Stimulated activated naive CD8-positive, alpha-beta T cell treated with anti-CD3 and anti-CD28 coated beads, Interleukin-15, amount 100 ng/mL, for 72 hours (primary cell): ENCODE data around the gene EXOC3L4.

Source experiments
- ATAC-seq: fragments of 150-1000 bp; cut with Tn5 transposase; 2 replicates; pipeline ENCODE4 v1.10.0; 2021; ENCODE audit warnings: mild to moderate bottlenecking, moderate library complexity
- DNase-seq, 2 donors: peaks; one replicate each; pipeline ENCODE4 v3.0.0; 2021 to 2022
- H3K27ac Mint-ChIP-seq, 2 donors: one replicate each; pipeline ENCODE4 v1.8.0; 2022; ENCODE audit warnings: mild to moderate bottlenecking in 2 of 2, mixed read lengths in 2 of 2, moderate library complexity in 2 of 2
- H3K27me3 Mint-ChIP-seq: one replicate; pipeline ENCODE4 v1.8.0; 2022; ENCODE audit warnings: mixed read lengths
- H3K4me1 Mint-ChIP-seq: one replicate; pipeline ENCODE4 v1.8.0; 2022; ENCODE audit warnings: mild to moderate bottlenecking, mixed read lengths
- H3K4me3 Mint-ChIP-seq, 2 donors: one replicate each; pipeline ENCODE4 v1.8.0; 2022; ENCODE audit warnings: mild to moderate bottlenecking in 2 of 2, mixed read lengths in 2 of 2, moderate library complexity in 1 of 2
- H3K9me3 Mint-ChIP-seq, 2 donors: one replicate each; pipeline ENCODE4 v1.8.0; 2022; ENCODE audit warnings: mixed read lengths in 2 of 2

The EXOC3L4 gene

DNA sequence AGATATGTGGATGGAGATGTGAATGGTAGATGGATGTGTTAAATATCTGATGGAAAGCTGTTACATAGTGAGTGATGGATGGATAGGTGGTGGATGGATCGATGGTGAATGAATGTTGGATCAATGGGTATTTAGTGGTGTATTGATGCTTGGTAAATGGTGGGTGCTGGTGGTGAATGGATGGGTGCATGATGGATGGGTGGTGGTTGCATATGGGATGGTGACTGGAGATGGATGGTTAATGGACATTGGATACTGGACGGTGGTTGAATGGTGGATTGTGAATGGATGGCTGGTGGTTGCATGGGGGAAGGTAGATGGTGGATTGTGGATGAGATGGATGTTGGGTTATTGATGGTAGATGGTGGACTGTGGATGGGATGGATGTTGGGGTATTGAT lies 12.6 kb upstream of the EXOC3L4 start:
- Mint-ChIP-seq H3K27me3 (peaks cover 24% of the 10 kb centered on the region), H3K4me3 (no peak overlapping the region), H3K9me3 (no peaks in the 10 kb centered on the region), H3K27ac (no peak overlapping the region), H3K4me1 (no peaks in the 10 kb centered on the region)
- ATAC-seq: no peak
- DNase-seq: no peak

DNA sequence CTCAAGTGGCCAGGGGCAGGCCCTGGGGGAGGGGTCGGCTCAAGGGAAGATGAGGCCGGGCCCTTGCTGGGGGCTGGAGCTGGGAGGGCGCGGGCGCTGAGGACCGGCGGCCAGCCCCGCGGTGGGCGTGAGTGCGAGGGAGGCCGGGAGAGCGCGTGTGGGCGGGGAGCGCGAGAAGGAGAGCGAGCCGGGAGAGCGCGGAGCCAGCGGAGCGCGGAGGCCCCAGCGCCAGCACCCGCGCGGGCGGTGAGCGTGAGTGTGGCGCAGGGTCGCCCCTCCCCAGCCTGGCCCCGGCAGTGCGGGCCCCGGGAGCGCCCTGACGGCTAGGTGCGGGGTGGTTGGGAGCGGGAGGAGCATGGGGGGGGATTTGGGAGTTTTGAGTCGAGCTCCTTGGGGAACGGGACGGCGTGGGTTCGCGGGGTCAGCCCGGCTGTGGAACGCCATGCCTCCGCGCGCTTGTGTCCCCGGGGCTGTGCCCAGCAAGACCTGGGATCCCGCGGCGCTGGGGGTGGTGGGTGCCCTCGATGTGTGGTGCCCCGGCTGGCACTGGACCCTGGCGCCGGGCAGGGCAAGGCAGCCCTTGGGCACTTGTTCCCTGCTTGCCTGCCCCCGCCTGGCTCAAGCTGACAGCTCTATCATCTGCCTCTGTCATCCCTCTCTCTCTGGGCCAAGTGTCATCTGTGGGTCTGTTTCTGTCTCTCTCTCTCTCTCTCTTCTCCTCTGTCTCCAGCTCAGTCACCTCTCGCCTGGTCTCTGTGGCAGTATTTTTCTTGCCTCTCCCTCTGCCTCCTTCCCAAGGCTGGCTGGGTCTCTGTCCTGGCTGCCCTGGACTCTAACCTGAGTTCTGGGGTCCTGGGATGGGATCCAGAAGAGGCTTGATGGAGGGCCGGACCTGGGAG lies 10.3 kb upstream of the EXOC3L4 start, which contains the start of gene LBHD2:
TSS of gene LBHD2 (plus strand) at position 190 of the 899 bp plus-strand sequence. CDS start 1,803 bp downstream, outside the sequence.
- Mint-ChIP-seq H3K27ac (no peak within 1 kb of the TSS), H3K4me3 (no peak within 1 kb of the TSS), H3K4me1 (no peaks in the 10 kb centered on the region), H3K27me3 (peaks cover 36% of the 10 kb centered on the region), H3K9me3 (no peaks in the 10 kb centered on the region)
- ATAC-seq: peak; percentile 19
- DNase-seq: no peak

DNA sequence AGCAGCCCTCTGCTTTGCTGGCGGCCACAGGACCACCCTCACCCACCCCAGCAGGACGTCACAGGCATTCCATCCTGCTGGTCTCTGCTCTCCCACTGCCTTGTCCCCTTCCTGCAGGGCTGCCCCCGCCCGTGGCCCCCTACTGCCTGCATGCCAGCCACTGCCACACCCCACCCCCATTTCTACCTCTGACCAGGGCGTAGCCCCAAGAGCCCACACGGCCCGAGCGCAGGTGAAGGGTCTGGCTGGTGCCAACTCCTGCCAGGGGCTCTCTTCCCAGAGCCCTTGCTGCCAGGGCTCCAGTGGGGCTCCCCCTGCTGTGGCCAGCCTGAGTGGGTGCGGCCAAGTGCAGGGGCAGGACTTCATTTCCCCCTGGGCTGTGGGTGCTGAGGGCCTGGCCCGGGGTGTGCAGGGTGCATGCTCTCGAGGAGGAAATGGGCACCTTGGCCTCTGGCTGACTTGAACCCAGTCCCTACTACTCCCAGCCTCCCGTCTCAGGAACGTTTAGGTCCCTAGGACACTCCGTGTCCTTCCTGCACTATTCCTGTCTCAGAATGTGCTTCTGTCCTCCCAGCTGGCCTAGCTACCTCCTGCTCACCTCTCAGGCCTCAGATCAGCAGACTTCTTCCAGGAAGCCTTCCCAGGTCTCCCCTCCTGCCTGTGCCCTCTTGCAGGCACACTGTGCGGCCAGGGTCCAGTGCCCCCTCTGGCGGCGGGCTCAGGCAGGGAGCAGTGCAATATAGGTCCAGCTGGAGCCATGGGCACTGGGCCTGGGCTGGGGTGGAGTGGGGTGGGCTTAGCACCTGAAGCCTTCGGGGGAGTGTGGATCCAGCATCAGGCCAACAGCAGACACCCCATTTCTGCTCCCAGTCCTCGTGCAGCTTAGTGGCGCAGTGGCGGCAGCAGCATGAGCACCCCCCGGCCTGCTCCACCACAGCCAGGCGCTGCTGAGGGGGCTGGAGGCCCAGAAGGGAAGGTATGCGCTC lies 9.1 kb upstream of the EXOC3L4 start:
- H3K4me1 Mint-ChIP-seq: no peaks in the 10 kb centered on the region
- ATAC-seq (peak; percentile 19), DNase-seq (no peak)
- no peaks in the 10 kb centered on the region for H3K9me3 Mint-ChIP-seq
- no peak overlapping the region for H3K4me3 Mint-ChIP-seq
- peaks cover 41% of the 10 kb centered on the region for H3K27me3 Mint-ChIP-seq
- no peak overlapping the region for H3K27ac Mint-ChIP-seq

DNA sequence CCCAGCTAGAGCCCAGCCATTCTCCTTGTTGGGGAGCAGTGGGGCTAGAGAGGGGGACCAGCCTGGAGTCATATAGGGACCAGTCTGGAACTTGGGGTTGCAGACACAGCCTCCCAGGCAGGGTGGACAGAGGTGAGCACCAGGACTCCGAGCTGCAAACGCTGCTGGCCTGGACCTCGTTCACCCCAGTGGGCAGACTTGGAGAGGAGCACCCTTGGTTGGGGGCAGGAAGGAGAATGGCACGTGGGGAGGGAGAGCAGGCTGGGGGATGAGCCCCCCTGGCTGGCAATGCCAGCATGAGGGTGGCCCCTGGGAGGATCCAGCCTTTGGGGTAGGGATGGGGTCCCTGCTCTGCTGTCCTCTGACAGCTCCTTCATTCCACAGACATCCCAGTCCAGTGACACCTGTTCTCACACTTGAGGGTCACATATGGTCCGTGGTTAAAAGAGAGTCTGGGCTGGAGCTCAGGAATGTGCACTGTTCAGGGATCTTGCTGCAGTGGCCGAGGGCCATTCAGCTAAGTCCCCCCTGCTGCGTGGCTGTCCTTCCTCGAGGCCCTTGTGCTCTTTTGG lies 7.7 kb upstream of the EXOC3L4 start:
- Mint-ChIP-seq H3K9me3 (no peaks in the 10 kb centered on the region), H3K27me3 (peaks cover 49% of the 10 kb centered on the region), H3K4me3 (no peak overlapping the region), H3K4me1 (peaks cover 9% of the 10 kb centered on the region), H3K27ac (peak overlapping the region in 1 of 2 donors; percentile 76)
- ATAC-seq (no peak), DNase-seq (no peak)

DNA sequence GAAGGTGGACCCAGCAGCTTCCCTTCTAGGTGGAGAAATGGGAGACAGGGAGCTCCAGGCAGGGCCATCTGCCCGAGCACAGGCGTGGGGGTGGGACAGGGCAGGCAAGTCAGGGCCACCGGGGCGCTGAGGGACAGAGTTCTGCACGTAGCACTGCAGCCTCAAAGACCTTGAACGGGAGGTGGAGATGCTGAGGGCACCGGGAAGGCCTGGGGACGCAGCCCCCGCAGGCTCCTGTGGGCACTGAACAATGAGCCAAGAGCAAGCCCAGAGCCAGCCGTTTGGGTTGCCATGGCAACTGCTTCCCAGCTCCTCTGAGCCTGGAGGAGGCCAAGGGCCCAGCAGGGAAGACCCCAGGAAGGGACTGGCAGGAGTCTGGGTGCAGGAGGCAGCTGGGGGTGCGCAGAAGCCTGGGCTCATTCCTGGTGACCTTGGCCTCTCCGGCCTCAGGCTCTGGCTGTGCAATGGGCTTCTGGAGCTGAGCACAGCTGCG lies 7.1 kb upstream of the EXOC3L4 start:
- Mint-ChIP-seq H3K27ac (no peak overlapping the region), H3K4me1 (peaks cover 12% of the 10 kb centered on the region), H3K9me3 (no peaks in the 10 kb centered on the region), H3K4me3 (no peak overlapping the region), H3K27me3 (peaks cover 49% of the 10 kb centered on the region)
- DNase-seq (no peak), ATAC-seq (no peak)

DNA sequence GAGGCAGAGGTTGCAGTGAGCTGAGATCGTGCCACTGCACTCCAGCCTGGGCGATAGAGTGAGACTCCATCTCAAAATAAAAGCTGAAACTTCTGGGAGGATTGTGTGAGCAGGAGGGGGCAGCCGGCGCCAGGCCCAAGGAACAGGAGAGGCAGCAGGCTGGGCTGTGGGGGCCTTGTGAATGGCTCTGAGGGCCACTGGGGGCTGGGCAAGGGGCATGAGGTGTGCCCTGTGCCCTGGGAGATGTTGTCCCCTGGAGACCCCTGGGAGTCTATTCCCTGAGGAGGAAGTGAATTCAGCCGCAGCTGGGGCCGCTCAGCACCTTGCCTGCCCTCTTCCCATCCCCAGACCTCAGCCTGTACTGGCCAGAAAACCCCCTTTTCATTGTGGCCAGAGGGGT lies 5.6 kb upstream of the EXOC3L4 start:
- no peak overlapping the region for H3K27ac Mint-ChIP-seq
- no peak for ATAC-seq
- H3K9me3 Mint-ChIP-seq: no peaks in the 10 kb centered on the region
- H3K4me1 Mint-ChIP-seq: peaks cover 12% of the 10 kb centered on the region
- no peak overlapping the region for H3K4me3 Mint-ChIP-seq
- no peak for DNase-seq
- peaks cover 49% of the 10 kb centered on the region for H3K27me3 Mint-ChIP-seq

DNA sequence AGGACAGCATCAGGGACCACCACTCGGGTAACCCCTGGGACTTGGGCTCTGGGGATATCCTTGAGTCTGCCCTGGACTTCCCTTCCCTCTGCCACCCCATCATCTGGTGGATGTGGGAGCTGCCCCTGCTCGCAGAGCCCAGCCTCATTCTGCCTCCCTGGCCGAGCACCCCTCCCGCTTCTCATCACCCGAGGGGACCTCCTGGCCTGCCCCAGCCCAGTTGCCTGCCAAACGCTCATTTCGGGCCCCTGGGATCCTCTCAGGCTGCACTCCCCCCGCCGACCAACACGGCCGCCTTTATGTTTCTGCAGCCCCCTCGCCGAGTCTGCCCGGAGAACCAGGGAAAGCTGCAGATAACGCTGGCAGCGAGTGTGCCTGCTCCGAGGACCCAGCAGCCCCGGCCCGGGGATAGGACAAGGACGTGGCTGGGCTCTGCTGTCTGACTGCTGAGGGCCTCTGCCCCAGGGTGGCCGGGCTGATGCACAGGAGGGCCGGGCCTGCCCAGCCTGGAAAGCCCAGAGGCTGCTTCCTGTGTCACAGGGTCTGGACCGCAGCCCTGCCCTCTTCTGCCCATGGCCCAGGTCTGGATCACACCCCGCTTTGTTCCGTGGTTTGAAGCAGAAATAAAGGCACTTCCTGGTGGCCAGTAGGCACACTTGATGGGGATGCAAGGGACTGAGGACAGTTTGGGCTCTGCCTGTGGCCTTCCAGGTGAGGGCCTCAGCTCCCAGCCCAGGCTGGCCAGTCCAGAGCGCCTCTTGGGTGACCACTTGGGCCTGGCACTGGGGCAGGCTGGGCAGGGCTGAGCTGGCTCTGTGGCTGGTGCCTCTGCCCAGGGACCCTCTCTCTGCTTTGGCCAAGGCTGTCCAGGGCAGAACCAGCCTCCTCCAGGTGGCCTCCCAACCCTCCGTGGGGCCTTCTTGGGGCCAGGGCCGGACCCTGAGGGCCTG lies 4.9 kb upstream of the EXOC3L4 start:
- DNase-seq: no peak

DNA sequence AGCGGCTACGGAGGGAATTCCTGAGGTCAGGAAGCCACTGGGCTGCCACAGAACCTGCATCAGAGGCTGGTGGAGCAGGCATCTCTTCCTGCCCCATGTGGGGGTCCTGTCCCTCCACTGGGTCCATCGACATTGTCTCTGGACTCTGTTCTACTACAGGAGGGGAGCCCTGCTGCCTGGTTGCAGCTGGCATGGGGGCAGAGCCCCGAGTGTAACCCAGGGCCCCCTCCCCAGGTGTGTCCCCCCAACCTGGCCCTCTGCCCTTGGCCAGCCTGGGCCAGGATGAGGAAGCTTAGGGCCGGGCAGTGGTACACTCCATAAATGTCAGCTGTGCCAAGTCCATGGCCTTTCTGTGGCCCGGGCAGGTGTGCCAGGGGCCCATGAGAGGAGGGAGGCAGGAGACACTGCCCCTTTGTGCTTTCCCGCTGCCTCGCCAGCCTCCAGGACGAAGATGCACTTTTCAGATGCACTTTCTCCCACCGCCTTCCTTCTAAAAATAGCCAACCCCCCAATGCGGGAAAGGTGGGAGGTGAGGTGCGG lies 4.0 kb upstream of the EXOC3L4 start:
- Mint-ChIP-seq H3K4me1 (peaks cover 12% of the 10 kb centered on the region), H3K9me3 (no peaks in the 10 kb centered on the region), H3K4me3 (peak overlapping the region; percentile 67 to 77), H3K27ac (peak overlapping the region in 1 of 2 donors; percentile 34), H3K27me3 (peaks cover 35% of the 10 kb centered on the region)
- DNase-seq: no peak
- no peak for ATAC-seq

More for the DNA sequence above, 4.9 kb upstream of the EXOC3L4 start:
- peaks cover 44% of the 10 kb centered on the region for H3K27me3 Mint-ChIP-seq
- no peak overlapping the region for H3K27ac Mint-ChIP-seq
- no peak overlapping the region for H3K4me3 Mint-ChIP-seq
- no peak for ATAC-seq
- H3K4me1 Mint-ChIP-seq: peaks cover 12% of the 10 kb centered on the region
- no peaks in the 10 kb centered on the region for H3K9me3 Mint-ChIP-seq

DNA sequence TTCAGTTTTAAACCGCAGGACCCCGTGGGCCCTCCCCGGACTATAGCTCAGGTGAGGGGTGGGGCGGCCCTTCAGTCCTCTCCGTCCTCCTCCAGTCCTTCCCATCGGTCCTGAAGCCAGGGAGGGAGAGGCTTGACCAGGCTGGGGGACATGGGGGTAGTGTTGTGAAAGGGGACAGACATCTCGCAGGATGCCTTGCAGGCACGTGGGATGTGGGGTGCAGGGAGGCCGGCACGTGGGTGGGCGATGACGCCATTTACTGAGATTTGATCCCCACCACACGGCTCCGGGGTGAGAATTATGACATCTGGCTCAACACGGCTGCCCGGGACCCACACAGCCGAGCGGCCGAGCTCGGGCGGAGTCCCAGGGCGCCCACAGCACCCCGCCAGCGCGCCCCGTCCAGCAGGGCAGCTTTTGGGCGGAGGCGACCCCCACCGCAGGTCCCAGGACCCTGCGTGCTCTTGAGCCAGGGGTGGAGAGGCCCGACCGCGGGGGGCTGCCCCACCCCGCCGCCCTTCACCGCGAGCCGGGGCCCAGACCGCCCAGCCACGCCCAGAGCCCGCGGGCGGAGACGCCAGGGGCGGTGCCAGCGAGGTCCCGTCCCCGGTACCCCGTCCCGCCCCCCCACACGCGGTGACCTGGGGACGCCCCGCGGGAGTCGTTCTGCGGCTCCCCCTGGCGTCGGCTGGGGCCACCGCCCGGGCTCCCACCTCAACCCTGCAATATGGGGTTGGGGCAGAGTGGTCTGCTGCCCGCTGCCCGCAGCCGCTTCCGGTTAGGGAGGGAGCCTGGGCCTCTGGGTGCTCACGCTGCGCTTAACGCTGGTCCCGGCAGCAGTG lies 3.3 kb upstream of the EXOC3L4 start:
- ATAC-seq: peak; percentile 87
- Mint-ChIP-seq H3K9me3 (no peaks in the 10 kb centered on the region), H3K4me3 (peak overlapping the region; percentile 67 to 77)

DNA sequence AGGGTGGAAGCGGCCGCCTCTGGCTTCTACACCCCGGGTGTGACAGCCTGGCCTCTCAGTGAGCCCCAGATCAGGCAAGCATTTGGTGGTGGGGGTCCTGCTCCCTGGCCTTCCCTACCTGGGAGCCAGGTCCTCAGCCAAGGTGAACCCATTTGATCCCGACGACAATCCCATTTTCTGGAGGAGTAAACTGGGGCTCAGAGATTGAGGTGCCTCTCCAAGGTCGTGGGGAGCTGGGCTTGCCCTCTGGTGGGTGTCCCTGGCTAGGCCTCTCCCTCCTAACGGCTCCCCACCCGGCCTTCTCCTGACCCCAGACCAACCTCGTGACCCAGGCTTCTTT lies 2.7 kb upstream of the EXOC3L4 start:
- DNase-seq: no peak
- H3K27ac Mint-ChIP-seq: no peak overlapping the region
- H3K27me3 Mint-ChIP-seq: peaks cover 27% of the 10 kb centered on the region
- no peaks in the 10 kb centered on the region for H3K9me3 Mint-ChIP-seq
- peak overlapping the region; percentile 35 to 57 for H3K4me3 Mint-ChIP-seq
- peaks cover 12% of the 10 kb centered on the region for H3K4me1 Mint-ChIP-seq
- ATAC-seq: no peak

More for the DNA sequence above, 3.3 kb upstream of the EXOC3L4 start:
- Mint-ChIP-seq H3K4me1 (peaks cover 12% of the 10 kb centered on the region), H3K27ac (no peak overlapping the region), H3K27me3 (peaks cover 32% of the 10 kb centered on the region)
- DNase-seq: peak; percentile 78 to 80

DNA sequence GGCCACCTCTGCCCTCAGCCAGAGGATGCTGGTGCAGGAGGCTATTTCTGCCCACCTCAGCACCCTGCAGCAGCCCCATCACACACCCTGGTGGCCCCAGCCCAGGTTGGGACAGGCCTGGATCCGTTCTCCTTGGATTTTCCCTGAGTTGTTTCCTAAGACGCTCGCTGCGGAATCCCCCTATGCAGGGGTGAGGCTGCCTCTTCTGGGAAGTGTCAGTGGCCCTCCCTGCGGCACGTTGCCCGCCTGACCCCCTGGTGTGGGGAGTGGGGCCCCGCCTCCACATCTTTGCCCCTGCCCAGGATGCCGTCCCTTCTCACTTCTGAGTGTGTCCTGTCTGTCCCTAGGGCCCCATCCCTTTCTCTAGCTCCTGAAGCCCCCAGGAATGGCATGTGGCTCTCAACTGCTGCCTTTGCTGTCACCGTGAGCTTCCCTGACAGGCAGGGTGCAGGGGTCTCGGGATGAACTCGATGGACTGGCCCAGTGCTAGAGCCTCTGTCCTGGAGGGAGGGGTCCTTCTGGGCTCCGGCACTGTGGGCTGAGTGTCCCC lies 594 bp upstream of the EXOC3L4 start:
- Mint-ChIP-seq H3K27me3 (peaks cover 13% of the 10 kb centered on the region), H3K9me3 (no peaks in the 10 kb centered on the region), H3K4me1 (peaks cover 12% of the 10 kb centered on the region), H3K27ac (no peak overlapping the region), H3K4me3 (no peak overlapping the region)
- DNase-seq: no peak
- ATAC-seq: no peak

DNA sequence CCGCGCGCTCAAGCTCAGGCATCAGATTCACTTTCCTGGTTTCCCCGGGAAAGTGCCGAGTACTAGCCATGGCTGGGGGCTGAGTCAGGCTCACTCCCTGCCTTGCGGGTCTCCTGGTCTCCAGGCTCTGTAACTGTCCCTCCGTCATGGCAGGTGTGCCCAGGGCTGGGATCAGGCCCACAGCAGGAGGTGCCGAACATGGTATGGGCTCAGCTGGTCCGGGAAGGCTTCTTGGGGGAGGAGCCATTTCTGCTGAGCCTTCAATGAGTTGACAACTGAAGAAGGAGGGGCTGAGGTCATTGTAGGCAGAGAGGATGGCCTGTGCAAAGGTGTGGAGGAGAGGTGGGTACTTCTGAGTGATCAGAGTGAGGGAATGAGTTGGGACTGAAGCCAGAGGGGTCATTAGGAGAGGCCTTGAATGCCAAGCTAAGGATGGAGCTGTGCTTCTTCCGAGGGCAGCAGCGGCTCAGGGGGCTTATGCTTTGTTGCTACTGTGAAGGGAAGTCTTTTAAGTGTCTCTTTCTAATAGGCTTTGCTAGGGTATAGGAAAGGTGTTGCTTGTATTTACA lies 769 bp downstream of the EXOC3L4 start:
- Mint-ChIP-seq H3K27me3 (peaks cover 10% of the 10 kb centered on the region), H3K4me1 (peaks cover 12% of the 10 kb centered on the region), H3K4me3 (no peak overlapping the region), H3K27ac (no peak overlapping the region), H3K9me3 (no peaks in the 10 kb centered on the region)
- DNase-seq (no peak), ATAC-seq (no peak)

DNA sequence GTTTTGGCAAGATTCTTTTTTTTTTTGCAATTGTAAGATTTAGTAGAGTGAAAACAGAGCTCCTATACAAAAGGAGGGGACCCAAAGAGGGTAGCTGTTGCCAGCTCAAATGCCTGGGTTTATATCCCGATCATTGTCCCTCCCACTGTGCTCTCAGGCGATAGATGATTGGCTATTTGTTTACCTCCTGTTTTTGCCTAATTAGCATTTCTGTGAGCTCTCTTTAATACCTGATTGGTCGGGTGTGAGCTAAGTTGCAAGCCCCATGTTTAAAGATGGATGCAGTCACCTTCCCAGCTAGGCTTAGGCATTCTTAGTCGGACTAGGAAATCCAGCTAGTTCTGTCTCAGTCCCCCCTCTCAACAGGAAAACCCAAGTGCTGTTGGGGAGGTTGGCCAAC lies 1.9 kb downstream of the EXOC3L4 start:
- H3K9me3 Mint-ChIP-seq: no peaks in the 10 kb centered on the region
- peaks cover 6% of the 10 kb centered on the region for H3K27me3 Mint-ChIP-seq
- no peak overlapping the region for H3K27ac Mint-ChIP-seq
- no peak overlapping the region for H3K4me3 Mint-ChIP-seq
- no peak for DNase-seq
- ATAC-seq: no peak
- peaks cover 6% of the 10 kb centered on the region for H3K4me1 Mint-ChIP-seq
